T-helper 9 cell (primary cell): ENCODE data around the gene ICA1L.

Experiments used
- DNase-seq: peaks from one replicate; pipeline ENCODE4 v3.0.0-alpha.2; 2020

ICA1L gene

GRCh38 chr2:202723746-202724145, 147.8 kb downstream of the ICA1L start:
- no peak for DNase-seq
